PC-9 (cell line): Measurements from ENCODE around the gene SLC9A9. TPM values are rescaled to one million over a fixed set of nuclear protein-coding genes. Genes with fewer than 3 reads are reported as not detected.

Experiments
- BruUV-seq: library from RNA; stranded (reverse); fragments of 400-500 nt; replicated peaks from 2 replicates; lab custom pipeline; 2021; lab: Mats Ljungman, UMichigan
- CTCF ChIA-PET: fragments of 300-600 bp; sonication (Branson Sonifier 250); formaldehyde crosslinking; loops from one replicate; lab custom pipeline; 2022; ENCODE audit warnings: antibody characterized with exemption; lab: Charles Lee
- POLR2A ChIA-PET: fragments of 300-600 bp; sonication (Branson Sonifier 250); formaldehyde crosslinking; loops from one replicate; lab custom pipeline; 2022; ENCODE audit warnings: antibody characterized with exemption; ENCODE audit not compliant: unreplicated experiment; lab: Charles Lee
- DNase-seq, 2 experiments: peaks; one replicate each; pipeline versions ENCODE4 v3.0.0 to v3.0.0-alpha.2; 2015 to 2022; ENCODE audit warnings: mixed read lengths in 1 of 2
- H2AFZ ChIP-seq: fragments of 200-600 bp; sonication (generic); 2 replicates; pipeline ENCODE4 v1.8.1; 2017; ENCODE audit warnings: antibody characterized with exemption
- H3F3A ChIP-seq: fragments of 200-600 bp; sonication (generic); 2 replicates; pipeline ENCODE4 v1.8.1; 2017; ENCODE audit warnings: antibody characterized with exemption, mild to moderate bottlenecking, low read depth; ENCODE audit not compliant: insufficient read depth
- H3K27ac ChIP-seq: fragments of 200-600 bp; sonication (generic); 2 replicates; pipeline ENCODE4 v1.6.1; 2016; ENCODE audit warnings: mixed run types
- H3K27me3 ChIP-seq: fragments of 200-600 bp; sonication (generic); 2 replicates; pipeline ENCODE4 v1.6.1; 2016; ENCODE audit warnings: low read depth, mixed run types; ENCODE audit not compliant: insufficient read depth
- H3K36me3 ChIP-seq: fragments of 200-600 bp; sonication (generic); 2 replicates; pipeline ENCODE4 v1.6.1; 2016; ENCODE audit warnings: low read depth, mixed run types
- H3K4me1 ChIP-seq: fragments of 200-600 bp; sonication (generic); replicated peaks from 2 replicates; pipeline ENCODE4 v1.6.1; 2016; ENCODE audit warnings: mixed run types; ENCODE audit not compliant: insufficient read depth
- H3K4me2 ChIP-seq: fragments of 200-600 bp; sonication (generic); 2 replicates; pipeline ENCODE4 v1.6.1; 2017; ENCODE audit warnings: mixed run types
- H3K4me3 ChIP-seq: fragments of 200-600 bp; sonication (generic); 2 replicates; pipeline ENCODE4 v1.6.1; 2016; ENCODE audit warnings: mixed run types
- H3K79me2 ChIP-seq: fragments of 200-600 bp; sonication (generic); 2 replicates; pipeline ENCODE4 v1.6.1; 2017; ENCODE audit warnings: low read depth, mixed run types
- H3K9me2 ChIP-seq: fragments of 200-600 bp; sonication (generic); 2 replicates; pipeline ENCODE4 v1.8.1; 2017; ENCODE audit warnings: mild to moderate bottlenecking; ENCODE audit not compliant: insufficient read depth
- H3K9me3 ChIP-seq: fragments of 200-600 bp; sonication (generic); 2 replicates; pipeline ENCODE4 v1.8.1; 2016; ENCODE audit warnings: low read depth; ENCODE audit not compliant: insufficient read depth
- H4K20me1 ChIP-seq: fragments of 200-600 bp; sonication (generic); 2 replicates; pipeline ENCODE4 v1.8.1; 2017; ENCODE audit not compliant: insufficient read depth
- CTCF ChIP-seq: fragments of 200-600 bp; sonication (generic); conservative IDR thresholded peaks from 2 replicates; pipeline ENCODE4 v1.6.1; 2017; ENCODE audit warnings: mixed run types, antibody characterized with exemption, mild to moderate bottlenecking, moderate library complexity
- EZH2 ChIP-seq: fragments of 200-600 bp; sonication (generic); IDR thresholded peaks from 2 replicates; pipeline ENCODE4 v1.8.0; 2017; ENCODE audit warnings: antibody characterized with exemption, low read depth
- intact Hi-C: fragments of 100-400 bp; cut with micrococcal nuclease; formaldehyde crosslinking; loops from one replicate; pipeline ENCODE4 v1.10.0; 2022; ENCODE audit not compliant: unreplicated experiment
- total RNA-seq: library from RNA; stranded (reverse); gene quantifications from 2 replicates; pipeline ENCODE4 v1.2.3, GENCODE V29; 2021

SLC9A9 gene
- total RNA-seq, 1 experiment from 2014 or later, result 1.7 TPM

- POLR2A ChIA-PET, result no interaction called here
- no peak for DNase-seq
- no peaks in the 10 kb centered on the region for H3F3A ChIP-seq
- CTCF ChIA-PET, result no interaction called here
- no peak overlapping the region for H3K27ac ChIP-seq
- H3K4me3 ChIP-seq, result no peak overlapping the region
- no peak overlapping the region for H3K4me2 ChIP-seq
- H3K9me2 ChIP-seq, result no peaks in the 10 kb centered on the region
- TF ChIP-seq EZH2, result no peak
- TF ChIP-seq CTCF, result no peak
- BruUV-seq, result no TSS peak
- no peaks in the 10 kb centered on the region for H4K20me1 ChIP-seq
- intact Hi-C loops, result no loop called here
- H3K27me3 ChIP-seq, result no peaks in the 10 kb centered on the region
- no peaks in the 10 kb centered on the region for H3K79me2 ChIP-seq
- no peaks in the 10 kb centered on the region for H3K36me3 ChIP-seq
- H3K4me1 ChIP-seq, result no peaks in the 10 kb centered on the region
- no peak overlapping the region for H2AFZ ChIP-seq
- H3K9me3 ChIP-seq, result no peaks in the 10 kb centered on the region
These were observed 311.3 kb downstream of the SLC9A9 start for GRCh38 chr3:143536817-143537535.

GRCh38 chr3:143535994-143536784 lies 312.1 kb downstream of the SLC9A9 start:
- no peak overlapping the region for H3K4me3 ChIP-seq
- BruUV-seq, result no TSS peak
- no peaks in the 10 kb centered on the region for H3F3A ChIP-seq
- no peak for TF ChIP-seq CTCF
- H3K27ac ChIP-seq, result no peak overlapping the region
- H3K9me3 ChIP-seq, result no peaks in the 10 kb centered on the region
- ChIA-PET CTCF (no interaction called here), POLR2A (no interaction called here)
- intact Hi-C loops, result no loop called here
- DNase-seq, result no peak
- no peaks in the 10 kb centered on the region for H4K20me1 ChIP-seq
- H3K4me2 ChIP-seq, result no peak overlapping the region
- no peak overlapping the region for H2AFZ ChIP-seq
- H3K9me2 ChIP-seq, result no peaks in the 10 kb centered on the region
- H3K27me3 ChIP-seq, result no peaks in the 10 kb centered on the region
- no peaks in the 10 kb centered on the region for H3K4me1 ChIP-seq
- H3K79me2 ChIP-seq, result no peaks in the 10 kb centered on the region
- no peaks in the 10 kb centered on the region for H3K36me3 ChIP-seq

GRCh38 chr3:143533391-143533790 lies 314.9 kb downstream of the SLC9A9 start:
- Histone ChIP-seq H3K9me2 (no peaks in the 10 kb centered on the region), H3F3A (no peaks in the 10 kb centered on the region), H3K4me1 (no peaks in the 10 kb centered on the region), H3K27me3 (no peaks in the 10 kb centered on the region), H3K9me3 (no peaks in the 10 kb centered on the region), H2AFZ (no peak overlapping the region), H3K36me3 (no peaks in the 10 kb centered on the region), H4K20me1 (no peaks in the 10 kb centered on the region), H3K27ac (no peak overlapping the region), H3K4me3 (no peak overlapping the region), H3K79me2 (no peaks in the 10 kb centered on the region), H3K4me2 (no peak overlapping the region)
- ChIA-PET POLR2A (no interaction called here), CTCF (no interaction called here)
- intact Hi-C loops, result no loop called here
- no TSS peak for BruUV-seq
- no peak for DNase-seq
- TF ChIP-seq CTCF, result no peak
